Activated CD8-positive, alpha-beta memory T cell treated with anti-CD3 and anti-CD28 coated beads, Interleukin-2, amount 50 U/mL, for 48 hours (primary cell): ENCODE results near the gene FREY1.
A peak's percentile ranks its signal among the peaks of the same experiment; 100 is the strongest.
"Not testable (repeated sequence)": the region's sequence is repeated elsewhere in the genome, so short reads cannot be mapped to it uniquely, and the experiment has no call there.

Experiments used
- DNase-seq: peaks from one replicate; pipeline ENCODE4 v3.0.0-alpha.2; 2020

The FREY1 gene

GRCh38 chr11:45913514-45913913 lies 6.4 kb upstream of the FREY1 start:
- DNase-seq = no peak

- no peak for DNase-seq
Observed at GRCh38 chr11:45910623-45911022, 3.6 kb upstream of the FREY1 start.

GRCh38 chr11:45909594-45910475 lies 2.8 kb upstream of the FREY1 start:
- DNase-seq = no peak

GRCh38 chr11:45907911-45908370 lies 870 bp upstream of the FREY1 start:
- no peak for DNase-seq

GRCh38 chr11:45906096-45906682 lies 882 bp downstream of the FREY1 start:
- no peak for DNase-seq

- DNase-seq = not testable (repeated sequence)
Observed at GRCh38 chr11:45905576-45905975, 1.5 kb downstream of the FREY1 start.

- DNase-seq = no peak
Observed at GRCh38 chr11:45905095-45905494, 2.0 kb downstream of the FREY1 start.

GRCh38 chr11:45904309-45904915 lies 2.7 kb downstream of the FREY1 start:
- DNase-seq = no peak

- DNase-seq = no peak
Observed at GRCh38 chr11:45902452-45903380, 4.4 kb downstream of the FREY1 start.

GRCh38 chr11:45901626-45902025 lies 5.4 kb downstream of the FREY1 start:
- DNase-seq = no peak

- no peak for DNase-seq
Observed at GRCh38 chr11:45900916-45901617, 6.0 kb downstream of the FREY1 start.

GRCh38 chr11:45900175-45900800 lies 6.8 kb downstream of the FREY1 start:
- DNase-seq = not testable (repeated sequence)

GRCh38 chr11:45899448-45900174 lies 7.5 kb downstream of the FREY1 start:
- peak; percentile 87 for DNase-seq

- DNase-seq = no peak
Observed at GRCh38 chr11:45899086-45899447, 8.0 kb downstream of the FREY1 start.

GRCh38 chr11:45897556-45897955 lies 9.5 kb downstream of the FREY1 start:
- DNase-seq = no peak

GRCh38 chr11:45896422-45896984 lies 10.6 kb downstream of the FREY1 start:
- DNase-seq = no peak

- DNase-seq = no peak
Observed at GRCh38 chr11:45895553-45896259, 11.4 kb downstream of the FREY1 start.

GRCh38 chr11:45894555-45895247 lies 12.4 kb downstream of the FREY1 start:
- no peak for DNase-seq

GRCh38 chr11:45892856-45893255 lies 14.2 kb downstream of the FREY1 start:
- no peak for DNase-seq
